IMR-90 (cell line): Measurements from ENCODE around the gene ARVCF. TPM values are rescaled to one million over a fixed set of nuclear protein-coding genes. Genes with fewer than 3 reads are reported as not detected.

Source experiments
- ATAC-seq: fragments of 200-7000 bp; cut with Tn5 transposase; 2 replicates; pipeline ENCODE4 v1.9.1; 2020; ENCODE audit warnings: low read depth, mild to moderate bottlenecking, moderate library complexity
- BruUV-seq: library from RNA; stranded (reverse); fragments of 400-500 nt; replicated peaks from 2 replicates; lab custom pipeline; 2021; lab: Mats Ljungman, UMichigan
- CTCF ChIA-PET: fragments of 300-600 bp; formaldehyde crosslinking; extraction: SDS; loops from one replicate; lab custom pipeline; 2021; ENCODE audit warnings: antibody characterized with exemption; lab: Yijun Ruan, JAX
- POLR2A ChIA-PET: fragments of 300-600 bp; sonication (Branson Sonifier 250); formaldehyde crosslinking; loops from one replicate; lab custom pipeline; 2022; ENCODE audit warnings: antibody characterized with exemption; ENCODE audit not compliant: unreplicated experiment; lab: Charles Lee
- DNase-seq: peaks from one replicate; pipeline ENCODE4 v3.0.0; 2013
- H2AFZ ChIP-seq: replicated peaks from 2 replicates; pipeline ENCODE3; 2013; ENCODE audit warnings: low read length, mild to moderate bottlenecking; ENCODE audit not compliant: poor library complexity
- H2AK5ac ChIP-seq: 2 replicates; pipeline ENCODE4 v1.6.1; 2013; ENCODE audit warnings: low read depth, low read length, inconsistent platforms
- H2AK9ac ChIP-seq: replicated peaks from 2 replicates; pipeline ENCODE3; 2013; ENCODE audit warnings: mild to moderate bottlenecking, low read depth, low read length, moderate library complexity; ENCODE audit not compliant: poor library complexity
- H2BK120ac ChIP-seq: 2 replicates; pipeline ENCODE4 v1.6.1; 2013; ENCODE audit warnings: low read depth, low read length, inconsistent platforms
- H2BK15ac ChIP-seq: 3 replicates; pipeline ENCODE4 v1.6.1; 2013; ENCODE audit warnings: low read depth, low read length, inconsistent platforms
- H2BK20ac ChIP-seq: 2 replicates; pipeline ENCODE4 v1.6.1; 2013; ENCODE audit warnings: low read depth, mild to moderate bottlenecking, inconsistent platforms, low read length, moderate library complexity
- H2BK5ac ChIP-seq: 2 replicates; pipeline ENCODE4 v1.6.1; 2013; ENCODE audit warnings: mild to moderate bottlenecking, low read depth, low read length, inconsistent platforms; ENCODE audit not compliant: poor library complexity, severe bottlenecking
- H3K14ac ChIP-seq: replicated peaks from 2 replicates; pipeline ENCODE4 v1.6.1; 2013; ENCODE audit warnings: low read depth, low read length, inconsistent platforms
- H3K18ac ChIP-seq: 2 replicates; pipeline ENCODE4 v1.6.1; 2013; ENCODE audit warnings: low read depth, low read length, control low read depth
- H3K23ac ChIP-seq: 2 replicates; pipeline ENCODE4 v1.6.1; 2013; ENCODE audit warnings: low read depth, low read length, inconsistent platforms
- H3K27ac ChIP-seq: 2 replicates; pipeline ENCODE4 v1.5.1; 2013; ENCODE audit warnings: mild to moderate bottlenecking, control low read depth, low read length; ENCODE audit not compliant: insufficient read depth
- H3K27me3 ChIP-seq: 2 replicates; pipeline ENCODE4 v1.6.1; 2013; ENCODE audit warnings: low read length; ENCODE audit not compliant: control insufficient read depth, insufficient read depth
- H3K36me3 ChIP-seq: 2 replicates; pipeline ENCODE4 v1.6.1; 2013; ENCODE audit warnings: low read length, mixed read lengths; ENCODE audit not compliant: control insufficient read depth, insufficient read depth
- H3K4ac ChIP-seq: 2 replicates; pipeline ENCODE4 v1.6.1; 2013; ENCODE audit warnings: low read depth, low read length, inconsistent platforms
- H3K4me1 ChIP-seq: 2 replicates; pipeline ENCODE4 v1.6.1; 2013; ENCODE audit warnings: low read length, mixed read lengths; ENCODE audit not compliant: control insufficient read depth, insufficient read depth
- H3K4me2 ChIP-seq: 2 replicates; pipeline ENCODE4 v1.6.1; 2013; ENCODE audit warnings: low read depth, mild to moderate bottlenecking, control low read depth, low read length, moderate library complexity
- H3K4me3 ChIP-seq: 2 replicates; pipeline ENCODE4 v1.5.1; 2013; ENCODE audit warnings: low read depth, mild to moderate bottlenecking, control low read depth, low read length, moderate library complexity; ENCODE audit not compliant: insufficient read depth
- H3K56ac ChIP-seq: 2 replicates; pipeline ENCODE4 v1.6.1; 2013; ENCODE audit warnings: low read length, inconsistent platforms; ENCODE audit not compliant: insufficient read depth; ENCODE audit errors: extremely low read depth
- H3K79me1 ChIP-seq, 2 experiments: 2 replicates each; pipeline ENCODE4 v1.6.1; 2013; ENCODE audit warnings: low read length in 2 of 2, inconsistent platforms in 1 of 2, low read depth in 1 of 2
- H3K9ac ChIP-seq: 2 replicates; pipeline ENCODE4 v1.6.1; 2013; ENCODE audit warnings: low read depth, low read length, control low read depth
- H3K9me1 ChIP-seq: 2 replicates; pipeline ENCODE4 v1.6.1; 2013; ENCODE audit warnings: low read length, inconsistent platforms; ENCODE audit not compliant: insufficient read depth
- H3K9me3 ChIP-seq: 2 replicates; pipeline ENCODE4 v1.6.1; 2013; ENCODE audit warnings: low read length; ENCODE audit not compliant: control insufficient read depth, insufficient read depth
- H4K20me1 ChIP-seq: 2 replicates; pipeline ENCODE4 v1.6.1; 2013; ENCODE audit warnings: low read length, inconsistent platforms; ENCODE audit not compliant: insufficient read depth
- H4K5ac ChIP-seq: 2 replicates; pipeline ENCODE4 v1.6.1; 2013; ENCODE audit warnings: mild to moderate bottlenecking, low read depth, low read length, control low read depth
- H4K8ac ChIP-seq, 2 experiments: 2 replicates each; pipeline ENCODE4 v1.6.1; 2013; ENCODE audit warnings: low read depth in 2 of 2, low read length in 2 of 2, control low read depth in 1 of 2, inconsistent platforms in 1 of 2
- H4K91ac ChIP-seq: 2 replicates; pipeline ENCODE4 v1.6.1; 2013; ENCODE audit warnings: low read depth, low read length, inconsistent platforms; ENCODE audit not compliant: insufficient read depth
- BHLHE40 ChIP-seq: fragments of 150-350 bp; IDR thresholded peaks from 2 replicates; pipeline ENCODE4 v1.6.1; 2016; ENCODE audit warnings: mild to moderate bottlenecking, low read depth, low read length
- CEBPB ChIP-seq: IDR thresholded peaks from 2 replicates; pipeline ENCODE4 v1.6.1; 2012; ENCODE audit warnings: low read depth, low read length, improper control_type of control experiment
- CHD1 ChIP-seq: IDR thresholded peaks from 2 replicates; pipeline ENCODE4 v1.6.1; 2012; ENCODE audit warnings: low read depth, low read length, improper control_type of control experiment
- FOS ChIP-seq: fragments of 150-350 bp; IDR thresholded peaks from 2 replicates; pipeline ENCODE4 v1.6.1; 2016; ENCODE audit warnings: low read depth, low read length
- MAZ ChIP-seq: IDR thresholded peaks from 2 replicates; pipeline ENCODE4 v1.6.1; 2012; ENCODE audit warnings: low read depth, mild to moderate bottlenecking, low read length, improper control_type of control experiment, moderate library complexity, borderline replicate concordance
- MXI1 ChIP-seq: IDR thresholded peaks from 2 replicates; pipeline ENCODE4 v1.6.1; 2012; ENCODE audit warnings: low read depth, mild to moderate bottlenecking, low read length, moderate library complexity, borderline replicate concordance
- NFE2L2 ChIP-seq: fragments of 150-350 bp; IDR thresholded peaks from 2 replicates; pipeline ENCODE4 v1.6.1; 2016; ENCODE audit warnings: low read depth, mild to moderate bottlenecking, low read length
- POLR2A ChIP-seq: IDR thresholded peaks from 2 replicates; pipeline ENCODE4 v1.6.1; 2012; ENCODE audit warnings: mild to moderate bottlenecking, low read depth, low read length
- RAD21 ChIP-seq: IDR thresholded peaks from 2 replicates; pipeline ENCODE4 v1.6.1; 2012; ENCODE audit warnings: low read length, improper control_type of control experiment
- RCOR1 ChIP-seq: IDR thresholded peaks from 2 replicates; pipeline ENCODE4 v1.6.1; 2012; ENCODE audit warnings: mild to moderate bottlenecking, low read length, improper control_type of control experiment; ENCODE audit not compliant: insufficient replicate concordance
- RFX5 ChIP-seq: IDR thresholded peaks from 2 replicates; pipeline ENCODE4 v1.8.0; 2012; ENCODE audit warnings: low read depth, mild to moderate bottlenecking, low read length, moderate library complexity
- SMC3 ChIP-seq: fragments of 150-350 bp; IDR thresholded peaks from 2 replicates; pipeline ENCODE4 v1.6.1; 2016; ENCODE audit warnings: low read depth, mild to moderate bottlenecking, antibody characterized with exemption, low read length, moderate library complexity
- WGBS, 2 experiments: methylation state at CpG; one replicate each; pipeline versions ENCODE4 v1.1.5 to v1.1.7; 2013; ENCODE audit warnings: missing lambda C conversion rate in 2 of 2; ENCODE audit not compliant: insufficient read length in 1 of 2; ENCODE audit errors: extremely low coverage in 2 of 2; 5-methylcytosine and 5-hydroxymethylcytosine counted together
- dilution Hi-C: fragments of 300-500 bp; cut with HindIII; formaldehyde crosslinking; loops from one replicate; pipeline ENCODE4 v1.14.3; 2018; ENCODE audit warnings: low sequenced_read_pairs; ENCODE audit not compliant: unreplicated experiment
- in situ Hi-C: fragments of 300-500 bp; cut with MboI; formaldehyde crosslinking; loops from 3 replicates; pipeline ENCODE4 v1.14.3; 2019; ENCODE audit warnings: low sequenced_read_pairs, inconsistent platforms, mixed read lengths
- intact Hi-C: fragments of 100-400 bp; cut with micrococcal nuclease; formaldehyde crosslinking; loops from 2 replicates; pipeline ENCODE4 v1.10.0; 2022
- polyA plus RNA-seq, 3 experiments: library from polyadenylated mRNA; depleted of rRNA; stranded (reverse); fragments of >200 nt; gene quantifications; 2 replicates each; pipeline ENCODE4 v1.2.3, GENCODE V29; 2012; ENCODE audit warnings: low replicate concordance in 1 of 3
- total RNA-seq: library from RNA; depleted of rRNA; stranded (reverse); fragments of >200 nt; gene quantifications from 2 replicates; pipeline ENCODE4 v1.2.3, GENCODE V29; 2012
- TF ChIP-seq, protein P1 (sequence below): fragments of 150-350 bp; IDR thresholded peaks from 2 replicates; pipeline ENCODE4 v1.6.1; 2016; ENCODE audit warnings: low read depth, mild to moderate bottlenecking, low read length, moderate library complexity, borderline replicate concordance
- TF ChIP-seq, protein P2 (sequence below): conservative IDR thresholded peaks from 2 replicates; pipeline ENCODE4 v1.5.1; 2012; ENCODE audit warnings: mild to moderate bottlenecking, low read depth, low read length, improper control_type of control experiment
- TF ChIP-seq, protein P3 (sequence below): fragments of 150-350 bp; IDR thresholded peaks from 2 replicates; pipeline ENCODE4 v1.6.1; 2017; ENCODE audit warnings: mild to moderate bottlenecking, antibody characterized with exemption, low read length, low read depth

Gene ARVCF
- total and polyA plus RNA-seq, 2 of the 4 experiments (the other 2 are of a cell fraction): 8.6 to 14.1 TPM

DNA sequence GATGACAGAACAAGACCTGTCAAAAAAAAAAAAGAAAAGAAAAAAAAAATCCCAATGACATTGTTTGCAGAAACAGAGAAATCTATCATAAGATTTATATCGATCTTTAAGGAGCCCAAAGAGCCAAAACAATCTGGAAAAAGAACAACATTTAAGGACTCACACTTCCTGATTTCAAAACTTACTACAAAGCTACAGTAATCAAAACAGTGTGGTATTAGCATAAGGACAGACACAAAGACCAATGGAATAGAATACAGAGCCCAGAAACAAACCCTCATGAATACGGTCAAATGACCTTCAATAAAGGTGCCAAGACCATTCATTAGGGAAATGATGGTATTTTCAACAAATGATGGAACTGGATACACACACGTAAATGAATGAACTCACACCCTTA lies 12.2 kb downstream of the ARVCF start:
- no peak for DNase-seq
- Histone ChIP-seq H2AFZ (no peak overlapping the region), H3K9me1 (no peaks in the 10 kb centered on the region), H3K4me1 (peaks cover 7% of the 10 kb centered on the region; the same call in 1 of the 2 replicates), H3K4me3 (no peak overlapping the region), H3K4me2 (no peak overlapping the region), H3K27ac (no peak overlapping the region), H4K20me1 (no peaks in the 10 kb centered on the region), H2BK15ac (no peak overlapping the region), H2BK120ac (no peak overlapping the region), H2BK5ac (no peak overlapping the region), H3K36me3 (no peaks in the 10 kb centered on the region), H4K5ac (no peak overlapping the region), H3K56ac (no peak overlapping the region), H2AK9ac (no peak overlapping the region), H4K91ac (no peak overlapping the region), H2AK5ac (no peak overlapping the region), H3K23ac (no peak overlapping the region), H3K79me1 (no peaks in the 10 kb centered on the region), H3K14ac (no peak overlapping the region), H4K8ac (no peak overlapping the region), H3K4ac (no peak overlapping the region), H3K9ac (no peak overlapping the region), H3K18ac (no peak overlapping the region), H3K27me3 (peaks cover 7% of the 10 kb centered on the region), H2BK20ac (no peak overlapping the region), H3K9me3 (peaks cover 1% of the 10 kb centered on the region; the same call in 1 of the 2 replicates)
- ATAC-seq: no peak
- POLR2A ChIA-PET: no interaction called here
- WGBS, 2 experiments: no CpG with 5 or more reads among the region's 3 CpGs
- intact Hi-C loops: no loop called here
- CTCF ChIA-PET: interaction anchor here (1.5 kb wide), 1 partner anchor 9 kb away, joined by 5 read pairs; no protein-coding TSS in a partner anchor
- dilution Hi-C loops: no loop called here
- TF ChIP-seq SMC3: no peak
- TF ChIP-seq, protein P1, sequence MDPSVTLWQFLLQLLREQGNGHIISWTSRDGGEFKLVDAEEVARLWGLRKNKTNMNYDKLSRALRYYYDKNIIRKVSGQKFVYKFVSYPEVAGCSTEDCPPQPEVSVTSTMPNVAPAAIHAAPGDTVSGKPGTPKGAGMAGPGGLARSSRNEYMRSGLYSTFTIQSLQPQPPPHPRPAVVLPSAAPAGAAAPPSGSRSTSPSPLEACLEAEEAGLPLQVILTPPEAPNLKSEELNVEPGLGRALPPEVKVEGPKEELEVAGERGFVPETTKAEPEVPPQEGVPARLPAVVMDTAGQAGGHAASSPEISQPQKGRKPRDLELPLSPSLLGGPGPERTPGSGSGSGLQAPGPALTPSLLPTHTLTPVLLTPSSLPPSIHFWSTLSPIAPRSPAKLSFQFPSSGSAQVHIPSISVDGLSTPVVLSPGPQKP: no peak
- TF ChIP-seq CHD1: no peak
- no peak for TF ChIP-seq RAD21
- no peak for TF ChIP-seq MAZ
- TF ChIP-seq RFX5: no peak
- TF ChIP-seq NFE2L2: no peak
- TF ChIP-seq CEBPB: no peak
- TF ChIP-seq POLR2A: no peak
- TF ChIP-seq BHLHE40: no peak
- TF ChIP-seq, protein P2, sequence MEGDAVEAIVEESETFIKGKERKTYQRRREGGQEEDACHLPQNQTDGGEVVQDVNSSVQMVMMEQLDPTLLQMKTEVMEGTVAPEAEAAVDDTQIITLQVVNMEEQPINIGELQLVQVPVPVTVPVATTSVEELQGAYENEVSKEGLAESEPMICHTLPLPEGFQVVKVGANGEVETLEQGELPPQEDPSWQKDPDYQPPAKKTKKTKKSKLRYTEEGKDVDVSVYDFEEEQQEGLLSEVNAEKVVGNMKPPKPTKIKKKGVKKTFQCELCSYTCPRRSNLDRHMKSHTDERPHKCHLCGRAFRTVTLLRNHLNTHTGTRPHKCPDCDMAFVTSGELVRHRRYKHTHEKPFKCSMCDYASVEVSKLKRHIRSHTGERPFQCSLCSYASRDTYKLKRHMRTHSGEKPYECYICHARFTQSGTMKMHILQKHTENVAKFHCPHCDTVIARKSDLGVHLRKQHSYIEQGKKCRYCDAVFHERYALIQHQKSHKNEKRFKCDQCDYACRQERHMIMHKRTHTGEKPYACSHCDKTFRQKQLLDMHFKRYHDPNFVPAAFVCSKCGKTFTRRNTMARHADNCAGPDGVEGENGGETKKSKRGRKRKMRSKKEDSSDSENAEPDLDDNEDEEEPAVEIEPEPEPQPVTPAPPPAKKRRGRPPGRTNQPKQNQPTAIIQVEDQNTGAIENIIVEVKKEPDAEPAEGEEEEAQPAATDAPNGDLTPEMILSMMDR: no peak
- no peak for TF ChIP-seq RCOR1
- TF ChIP-seq FOS: no peak
- TF ChIP-seq MXI1: no peak
- TF ChIP-seq, protein P3, sequence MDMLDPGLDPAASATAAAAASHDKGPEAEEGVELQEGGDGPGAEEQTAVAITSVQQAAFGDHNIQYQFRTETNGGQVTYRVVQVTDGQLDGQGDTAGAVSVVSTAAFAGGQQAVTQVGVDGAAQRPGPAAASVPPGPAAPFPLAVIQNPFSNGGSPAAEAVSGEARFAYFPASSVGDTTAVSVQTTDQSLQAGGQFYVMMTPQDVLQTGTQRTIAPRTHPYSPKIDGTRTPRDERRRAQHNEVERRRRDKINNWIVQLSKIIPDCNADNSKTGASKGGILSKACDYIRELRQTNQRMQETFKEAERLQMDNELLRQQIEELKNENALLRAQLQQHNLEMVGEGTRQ: no peak
- in situ Hi-C loops: no loop called here
- BruUV-seq: no TSS peak
